ENCODE measurements around the gene RFC2.

GRCh38 chr7:74236284-74236683 lies 17.9 kb downstream of the RFC2 start:
- TF ChIP-seq CTCF (IDR thresholded peaks at IDR 0.05) (no peak), POLR2A (IDR thresholded peaks at IDR 0.05) (no peak)
